Stimulated activated CD4-positive, alpha-beta T cell treated with anti-CD3 and anti-CD28 coated beads, Interleukin-12 subunit alpha, Interleukin-12 subunit beta, amount 100 ng/mL, for 4 hours (primary cell): ENCODE results near the gene MYO1G.
A peak's percentile ranks its signal among the peaks of the same experiment; 100 is the strongest.
"Not testable (repeated sequence)": the region's sequence is repeated elsewhere in the genome, so short reads cannot be mapped to it uniquely, and the experiment has no call there.

ENCODE experiments used
- DNase-seq: peaks from one replicate; pipeline ENCODE4 v3.0.0-alpha.2; 2020

Gene MYO1G

DNA sequence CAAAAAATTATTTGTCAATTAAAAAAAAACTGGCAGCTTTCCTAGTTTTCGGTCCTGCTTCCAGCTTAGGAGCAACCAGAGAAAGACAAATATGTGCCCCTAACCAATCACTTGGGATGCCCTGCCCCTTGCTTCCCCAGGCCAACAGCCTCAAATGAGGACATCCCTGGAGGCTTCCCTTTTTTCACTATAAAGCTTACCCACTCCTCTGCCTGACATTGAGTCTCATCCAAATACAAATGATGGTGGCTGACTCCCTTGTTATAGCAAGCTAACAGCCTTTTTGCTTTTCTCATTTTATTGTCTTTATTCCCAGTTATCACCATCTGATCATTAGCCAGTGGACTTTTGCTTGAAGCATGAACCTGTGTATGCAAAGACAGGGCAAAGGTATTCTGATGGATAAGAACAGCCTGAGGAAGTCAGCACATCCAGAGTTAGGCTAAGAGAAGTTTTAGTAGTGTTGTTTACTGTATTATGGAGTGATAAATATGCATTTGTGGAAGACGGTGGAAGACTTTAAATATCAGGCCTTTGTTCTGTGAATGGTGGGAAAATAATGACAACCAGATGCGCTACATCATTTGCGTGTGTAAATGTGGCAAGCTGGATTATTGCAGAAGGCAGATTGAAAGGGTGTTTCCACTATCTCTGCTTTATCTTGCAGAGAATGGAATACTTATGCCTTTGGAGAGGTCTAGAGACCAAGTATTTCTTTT, 19.5 kb upstream of the MYO1G start:
- no peak for DNase-seq

GRCh38 chr7:44995555-44996493, 17.0 kb upstream of the MYO1G start:
- no peak for DNase-seq

DNA sequence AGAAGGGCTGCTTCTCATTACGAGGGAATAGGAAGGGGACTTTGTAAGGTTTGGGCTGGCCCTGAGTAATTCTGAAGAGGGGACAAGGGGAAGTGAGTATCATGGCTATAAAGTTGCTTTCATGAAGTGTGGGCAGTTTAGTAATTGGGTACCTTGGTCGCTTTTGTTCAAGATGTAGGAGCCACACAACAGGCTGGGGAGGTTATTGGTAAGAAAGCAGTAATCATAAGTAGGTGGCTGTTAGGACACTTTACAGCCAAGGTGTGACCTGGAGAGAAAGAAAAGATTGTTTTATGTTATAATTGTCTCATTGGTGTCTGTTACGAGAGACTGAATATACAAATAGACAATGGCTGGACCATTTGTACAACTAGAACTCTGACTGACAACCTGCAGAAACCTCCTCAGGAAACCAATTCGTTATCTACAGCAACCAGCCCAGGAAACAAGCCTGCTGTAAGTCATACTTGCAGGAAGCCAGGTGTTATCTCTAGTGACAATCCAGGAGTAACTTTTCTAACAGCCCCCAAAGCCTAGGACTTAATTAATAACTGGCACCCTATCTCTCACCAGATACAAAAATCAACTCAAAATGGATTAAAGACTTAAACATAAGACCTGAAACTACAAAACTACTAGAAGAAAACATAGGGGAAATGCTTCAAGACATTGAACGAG, 16.2 kb upstream of the MYO1G start:
- no peak for DNase-seq

GRCh38 chr7:44992004-44992795, 13.4 kb upstream of the MYO1G start:
- not testable (repeated sequence) for DNase-seq

GRCh38 chr7:44990109-44991023, 11.6 kb upstream of the MYO1G start:
- no peak for DNase-seq

- no peak for DNase-seq
Observed at GRCh38 chr7:44989132-44989531, 10.3 kb upstream of the MYO1G start.

DNA sequence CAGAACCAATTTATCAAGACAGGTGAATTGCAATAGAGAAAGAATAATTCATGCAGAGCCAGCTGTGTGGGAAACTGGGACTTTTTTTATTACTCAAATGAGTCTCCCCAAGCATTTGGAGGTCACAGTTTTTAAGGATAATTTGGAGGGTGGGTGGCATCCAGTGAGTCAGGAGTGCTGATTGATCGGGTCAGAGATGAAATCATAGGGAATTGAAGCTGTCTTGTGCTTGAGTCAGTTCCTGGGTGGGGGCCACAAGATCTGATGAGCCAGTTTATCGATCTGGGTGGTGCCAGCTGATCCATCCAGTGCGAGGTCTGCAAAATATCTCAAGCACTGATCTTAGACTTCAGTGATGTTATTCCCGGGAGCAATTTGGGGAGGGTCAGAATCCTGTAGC, 9.9 kb upstream of the MYO1G start:
- no peak for DNase-seq

DNA sequence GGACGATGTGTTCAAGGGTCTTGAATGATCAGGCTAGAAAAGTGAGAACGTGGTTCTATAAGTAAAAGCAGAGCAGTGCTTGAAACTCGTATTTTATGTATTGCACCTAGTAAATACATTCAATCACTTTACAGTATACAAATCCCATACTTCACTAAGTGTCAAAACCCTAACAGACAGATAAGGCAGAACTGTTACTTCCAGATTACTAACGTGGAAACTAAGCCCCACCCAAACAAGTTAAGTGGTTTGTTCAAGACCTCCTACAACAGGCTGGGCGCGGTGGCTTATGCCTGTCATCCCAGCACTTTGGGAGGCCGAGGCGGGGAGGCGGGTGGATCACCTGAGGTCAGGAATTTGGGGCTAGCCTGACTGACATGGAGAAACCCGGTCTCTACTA, 9.2 kb upstream of the MYO1G start:
- DNase-seq: no peak

GRCh38 chr7:44987457-44987856, 8.6 kb upstream of the MYO1G start:
- no peak for DNase-seq

GRCh38 chr7:44986218-44987053, 7.6 kb upstream of the MYO1G start:
- DNase-seq: peak; percentile 97

GRCh38 chr7:44985900-44986217, 7.0 kb upstream of the MYO1G start:
- DNase-seq: no peak

DNA sequence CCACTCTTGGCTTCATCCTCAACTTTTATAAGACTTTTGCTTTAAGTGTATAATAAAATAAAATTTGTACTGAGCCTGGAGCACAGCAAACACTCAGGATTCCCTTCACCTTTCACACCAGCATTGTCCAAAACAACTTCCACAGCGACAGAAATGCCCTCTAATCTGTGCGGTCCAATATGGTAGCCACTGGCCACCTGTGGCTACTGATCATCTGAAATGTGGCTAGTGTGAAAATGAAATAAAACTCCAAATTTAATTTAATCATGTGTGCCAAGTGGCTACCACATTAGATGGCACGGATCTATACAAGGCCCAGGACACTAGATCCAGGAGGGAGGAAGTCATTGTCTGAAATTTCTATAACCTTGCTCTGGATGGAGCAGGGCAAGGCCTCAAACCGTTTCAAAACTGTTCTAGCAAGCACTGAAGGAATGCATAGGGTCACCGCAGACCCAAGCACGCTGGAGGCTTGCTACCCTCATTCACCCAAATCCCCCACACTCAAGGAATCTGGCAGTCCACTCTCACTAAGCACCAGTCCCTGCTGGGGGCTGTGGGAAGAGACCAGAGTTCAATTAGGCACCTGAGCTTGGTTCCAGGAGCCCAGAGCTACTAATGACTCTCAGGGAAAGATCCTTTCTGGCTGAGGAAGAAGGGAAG, 6.3 kb upstream of the MYO1G start:
- no peak for DNase-seq

DNA sequence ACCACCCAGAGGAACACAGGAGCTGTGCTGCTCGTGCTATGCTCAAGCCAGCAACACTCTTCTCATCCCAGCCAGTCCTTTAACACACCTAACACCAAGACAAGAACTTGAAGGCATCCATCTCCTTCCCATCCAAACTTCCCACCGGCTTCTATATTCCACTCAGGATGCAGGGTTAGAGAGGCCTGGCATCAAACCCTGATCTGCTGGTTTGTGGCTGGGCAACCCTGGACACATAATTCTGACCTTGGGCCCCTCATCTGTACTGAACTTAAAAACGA, 5.6 kb upstream of the MYO1G start:
- DNase-seq: no peak

DNA sequence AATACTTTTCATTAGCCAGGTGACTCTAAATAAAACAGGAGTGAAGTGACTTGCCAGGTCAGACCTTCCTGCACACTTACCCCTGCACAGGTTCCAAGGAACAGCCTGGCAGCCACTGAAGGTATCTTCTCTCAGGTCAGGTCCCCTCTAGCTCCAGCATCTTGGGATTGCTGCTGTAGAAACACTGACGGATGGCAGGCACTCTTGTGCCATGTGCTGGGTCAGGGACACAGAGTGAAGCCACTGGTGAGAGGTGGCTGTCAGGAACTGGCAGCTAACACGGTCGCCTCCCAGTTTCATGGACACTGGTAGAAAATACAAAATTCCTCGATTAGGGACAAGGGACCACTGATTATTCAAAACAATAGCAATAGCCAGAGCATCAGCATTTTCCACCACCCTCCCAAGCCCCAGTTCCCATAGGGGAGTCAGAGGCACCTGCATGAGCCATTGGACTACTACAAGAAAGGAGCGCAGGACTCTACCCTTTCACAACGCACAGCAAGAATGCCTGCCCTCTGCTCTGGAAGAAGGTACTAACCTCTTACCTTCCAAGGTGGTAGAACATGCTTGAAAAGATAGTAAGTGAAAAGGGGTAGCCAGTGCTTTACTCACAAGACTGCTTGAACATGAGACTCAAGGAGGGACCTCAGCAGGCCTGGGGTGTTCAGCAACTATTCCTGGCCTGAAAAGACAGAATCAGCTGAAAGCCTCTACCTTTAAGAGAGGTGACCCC, 5.1 kb upstream of the MYO1G start:
- no peak for DNase-seq

DNA sequence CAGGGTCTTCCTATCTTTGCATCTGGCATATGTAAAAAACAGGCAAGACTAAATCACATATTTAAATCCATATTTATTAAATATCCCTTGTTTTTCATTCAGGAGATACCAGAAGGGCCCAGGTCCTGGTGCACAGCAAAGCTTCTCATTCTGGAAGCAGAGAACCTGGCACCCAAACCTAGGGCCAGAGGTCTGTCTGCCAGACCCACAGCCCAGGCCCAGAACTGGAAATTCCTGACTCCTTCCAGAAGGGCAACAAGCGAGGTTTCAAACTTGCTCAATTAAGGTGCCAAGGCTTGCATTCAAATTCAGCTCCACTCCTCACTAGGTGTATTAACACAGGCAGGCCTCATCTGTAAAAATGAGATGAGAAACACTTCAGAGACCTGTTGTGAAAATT, 4.2 kb upstream of the MYO1G start:
- DNase-seq: no peak

DNA sequence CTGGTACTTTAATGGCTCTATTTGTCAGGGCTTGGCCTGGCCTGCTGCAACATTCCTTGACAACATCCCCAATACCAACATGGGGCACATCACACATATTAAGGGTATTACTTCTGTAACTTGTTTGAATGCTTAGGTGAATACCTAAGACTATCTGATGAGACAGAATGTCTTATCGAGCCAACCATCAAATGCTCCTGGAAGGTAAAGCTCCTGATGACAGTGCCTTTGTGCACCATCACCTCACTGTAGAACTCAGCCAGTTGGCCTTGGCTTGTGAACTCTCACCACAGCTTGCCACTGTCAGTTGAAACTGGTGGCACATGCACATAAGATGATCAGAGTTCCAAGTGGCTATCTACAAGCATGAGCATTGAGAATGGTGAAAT, 3.7 kb upstream of the MYO1G start:
- DNase-seq: no peak

- DNase-seq: peak; percentile 31
Observed at GRCh38 chr7:44981035-44981706, 2.4 kb upstream of the MYO1G start.

DNA sequence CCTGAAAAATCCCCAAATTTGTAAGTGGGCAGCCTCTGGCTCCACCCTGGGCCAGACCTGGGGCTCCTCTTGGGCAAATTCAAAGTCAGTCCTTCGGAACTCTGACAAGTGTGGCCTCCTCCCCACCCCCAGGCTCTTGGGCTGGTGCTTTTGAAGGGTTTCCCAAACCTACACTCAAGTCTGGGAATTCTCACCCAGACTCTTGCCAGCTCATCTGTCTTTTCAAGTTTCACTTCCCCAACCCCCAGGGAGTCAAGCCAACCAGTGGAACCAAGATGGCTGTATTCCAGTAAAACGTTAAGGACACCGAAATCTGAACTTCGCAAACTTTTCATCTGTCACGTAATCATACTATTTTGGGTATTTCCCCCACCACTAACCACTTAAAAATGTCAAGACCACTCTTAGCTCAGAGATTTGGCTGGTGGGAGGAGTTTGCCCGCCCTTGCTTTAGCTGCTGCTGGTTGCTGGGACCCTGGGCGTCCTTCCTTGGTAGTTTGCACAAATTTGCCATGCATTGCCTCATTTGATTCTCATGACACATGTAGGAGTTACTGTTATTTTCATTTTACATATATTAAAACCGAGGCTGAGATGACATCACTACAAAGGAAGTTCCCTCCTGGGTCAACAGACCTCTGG, 1.7 kb upstream of the MYO1G start:
- peak; percentile 62 for DNase-seq
